Tibial nerve (tissue), 4 donors: ENCODE data around the gene PPP6R1.

Experiments
- EP300 ChIP-seq, 2 donors: sonication (generic); formaldehyde crosslinking; IDR thresholded peaks; one replicate each; pipeline ENCODE4 v1.6.1; 2017; ENCODE audit warnings: antibody characterized with exemption in 2 of 2, mild to moderate bottlenecking in 1 of 2
- POLR2A ChIP-seq, 2 donors: fragments of 450-650 bp; IDR thresholded peaks; one replicate each; pipeline ENCODE4 v1.6.1; 2017; ENCODE audit warnings: antibody characterized with exemption in 2 of 2, mild to moderate bottlenecking in 2 of 2, moderate library complexity in 2 of 2
- TF ChIP-seq, protein P1 (sequence below), 5 experiments: fragments of 200-600 bp in 3 of 5; fragments of 450-650 bp in 2 of 5; sonication (generic) in 3 of 5; IDR thresholded peaks; one replicate each; pipeline ENCODE4 v1.5.1; 2016 to 2019; ENCODE audit warnings: antibody characterized with exemption in 5 of 5, mild to moderate bottlenecking in 3 of 5, moderate library complexity in 2 of 5

DNA sequence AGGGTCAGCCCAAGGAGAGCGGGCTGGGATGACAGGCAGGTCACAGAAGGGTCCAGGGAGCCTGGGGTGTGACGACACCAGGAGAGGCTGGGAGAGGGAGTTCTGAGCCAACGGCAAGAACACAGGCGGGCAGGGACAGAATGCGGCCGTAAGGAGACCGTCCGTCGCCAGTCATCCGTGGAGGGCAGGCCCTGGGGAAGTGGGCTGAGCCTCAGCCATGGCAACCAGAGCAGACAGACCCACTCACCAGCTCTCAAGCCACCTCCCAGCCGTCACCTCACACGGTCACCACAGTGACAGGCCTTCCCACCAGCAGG, 26.6 kb downstream of the PPP6R1 start:
- TF ChIP-seq POLR2A (IDR thresholded peaks at IDR 0.05): no peak
- TF ChIP-seq, protein P1, sequence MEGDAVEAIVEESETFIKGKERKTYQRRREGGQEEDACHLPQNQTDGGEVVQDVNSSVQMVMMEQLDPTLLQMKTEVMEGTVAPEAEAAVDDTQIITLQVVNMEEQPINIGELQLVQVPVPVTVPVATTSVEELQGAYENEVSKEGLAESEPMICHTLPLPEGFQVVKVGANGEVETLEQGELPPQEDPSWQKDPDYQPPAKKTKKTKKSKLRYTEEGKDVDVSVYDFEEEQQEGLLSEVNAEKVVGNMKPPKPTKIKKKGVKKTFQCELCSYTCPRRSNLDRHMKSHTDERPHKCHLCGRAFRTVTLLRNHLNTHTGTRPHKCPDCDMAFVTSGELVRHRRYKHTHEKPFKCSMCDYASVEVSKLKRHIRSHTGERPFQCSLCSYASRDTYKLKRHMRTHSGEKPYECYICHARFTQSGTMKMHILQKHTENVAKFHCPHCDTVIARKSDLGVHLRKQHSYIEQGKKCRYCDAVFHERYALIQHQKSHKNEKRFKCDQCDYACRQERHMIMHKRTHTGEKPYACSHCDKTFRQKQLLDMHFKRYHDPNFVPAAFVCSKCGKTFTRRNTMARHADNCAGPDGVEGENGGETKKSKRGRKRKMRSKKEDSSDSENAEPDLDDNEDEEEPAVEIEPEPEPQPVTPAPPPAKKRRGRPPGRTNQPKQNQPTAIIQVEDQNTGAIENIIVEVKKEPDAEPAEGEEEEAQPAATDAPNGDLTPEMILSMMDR (IDR thresholded peaks at IDR 0.05): no peak
- TF ChIP-seq EP300 (IDR thresholded peaks at IDR 0.05): no peak
